HCT116 (cell line): ENCODE results near the gene TMEM156. TPM values are rescaled to one million over a fixed set of nuclear protein-coding genes. Genes with fewer than 3 reads are reported as not detected.

ENCODE experiments used
- ATAC-seq: fragments of 200-7000 bp; cut with Tn5 transposase; 2 replicates; pipeline ENCODE4 v1.9.1; 2020; ENCODE audit warnings: mild to moderate bottlenecking, moderate library complexity
- BruUV-seq: library from RNA; stranded (reverse); fragments of 400-500 nt; replicated peaks from 2 replicates; lab custom pipeline; 2021; lab: Mats Ljungman, UMichigan
- CTCF ChIA-PET: fragments of 300-600 bp; sonication (Branson Sonifier 250); formaldehyde crosslinking; loops from one replicate; lab custom pipeline; 2021; ENCODE audit warnings: antibody characterized with exemption; lab: Charles Lee
- POLR2A ChIA-PET: fragments of 300-600, 350-600 bp; sonication (Branson Sonifier 250); formaldehyde crosslinking; loops from one replicate; lab custom pipeline; 2021; ENCODE audit warnings: antibody characterized with exemption; lab: Charles Lee
- RAD21 ChIA-PET, 2 experiments: fragments of 300-600 bp; sonication (Branson Sonifier 250); formaldehyde crosslinking; loops; one replicate each; lab custom pipeline; 2023; ENCODE audit warnings: low total read pairs in 2 of 2; ENCODE audit not compliant: uncharacterized antibody in 2 of 2, unreplicated experiment in 2 of 2, low non-redundant PET in 1 of 2; lab: Charles Lee
- DNase-seq: peaks from one replicate; pipeline ENCODE4 v3.0.0-alpha.2; 2010; ENCODE audit warnings: low read depth, low spot score
- H2AFZ ChIP-seq: fragments of 200-600 bp; shearing (Covaris generic), sonication (generic); 2 replicates; pipeline ENCODE4 v1.6.1; 2017; ENCODE audit warnings: low read depth, mixed run types, mixed read lengths, antibody characterized with exemption, low read length; ENCODE audit not compliant: poor library complexity, severe bottlenecking
- H3K27ac ChIP-seq: 2 replicates; pipeline ENCODE4 v1.5.1; 2012; ENCODE audit warnings: low read depth, low read length
- H3K27me3 ChIP-seq: fragments of 200-600 bp; sonication (generic); 2 replicates; pipeline ENCODE4 v1.6.1; 2016; ENCODE audit warnings: mixed run types, low read length, mixed read lengths; ENCODE audit not compliant: insufficient read depth
- H3K36me3 ChIP-seq, 2 experiments: fragments of 200-500 bp in 1 of 2; fragments of 200-600 bp in 1 of 2; sonication (Bioruptor generic) in 1 of 2; sonication (generic) in 1 of 2; 2 replicates each; pipeline versions ENCODE4 v1.5.1 to v1.6.1; 2014 to 2016; ENCODE audit warnings: low read length in 2 of 2, inconsistent platforms in 1 of 2, mixed read lengths in 1 of 2, mixed run types in 1 of 2; ENCODE audit not compliant: insufficient read depth in 2 of 2, control insufficient read depth in 1 of 2
- H3K4me1 ChIP-seq, 2 experiments: fragments of 200-600 bp in 1 of 2; sonication (generic) in 1 of 2; 2 replicates each; pipeline versions ENCODE4 v1.5.1 to v1.6.1; 2012 to 2017; ENCODE audit warnings: low read length in 2 of 2, inconsistent platforms in 1 of 2, mild to moderate bottlenecking in 1 of 2, mixed read lengths in 1 of 2, mixed run types in 1 of 2, moderate library complexity in 1 of 2; ENCODE audit not compliant: insufficient read depth in 2 of 2, control insufficient read depth in 1 of 2
- H3K4me2 ChIP-seq: fragments of 200-600 bp; sonication (generic); 2 replicates; pipeline ENCODE4 v1.6.1; 2017; ENCODE audit warnings: mixed run types, low read length, mixed read lengths
- H3K4me3 ChIP-seq, 2 experiments: fragments of 200-600 bp in 1 of 2; sonication (generic) in 1 of 2; replicated peaks in 1 of 2; 2 replicates each; pipeline ENCODE4 v1.5.1; 2011 to 2016; ENCODE audit warnings: low read length in 2 of 2, control low read depth in 1 of 2, low read depth in 1 of 2, mild to moderate bottlenecking in 1 of 2, mixed read lengths in 1 of 2, mixed run types in 1 of 2
- H3K79me2 ChIP-seq: fragments of 200-600 bp; sonication (generic); 2 replicates; pipeline ENCODE4 v1.6.1; 2017; ENCODE audit warnings: mild to moderate bottlenecking, mixed run types, low read length, moderate library complexity, mixed read lengths; ENCODE audit not compliant: insufficient read depth
- H3K9ac ChIP-seq: fragments of 200-600 bp; sonication (generic); 2 replicates; pipeline ENCODE4 v1.6.1; 2016; ENCODE audit warnings: low read length, mixed read lengths
- H3K9me2 ChIP-seq: fragments of 200-600 bp; sonication (generic), shearing (Covaris generic); 2 replicates; pipeline ENCODE4 v1.6.1; 2017; ENCODE audit warnings: mixed run types, mild to moderate bottlenecking, moderate library complexity; ENCODE audit not compliant: insufficient read depth
- H3K9me3 ChIP-seq, 2 experiments: fragments of 200-500 bp in 1 of 2; fragments of 200-600 bp in 1 of 2; sonication (Bioruptor generic) in 1 of 2; sonication (generic) in 1 of 2; 2 replicates each; pipeline ENCODE4 v1.6.1; 2014 to 2017; ENCODE audit warnings: low read length in 2 of 2, mixed read lengths in 2 of 2, inconsistent platforms in 1 of 2, low read depth in 1 of 2, mild to moderate bottlenecking in 1 of 2, mixed run types in 1 of 2, moderate library complexity in 1 of 2; ENCODE audit not compliant: control insufficient read depth in 1 of 2, insufficient read depth in 1 of 2
- H4K20me1 ChIP-seq: fragments of 200-600 bp; sonication (generic), shearing (Covaris generic); 2 replicates; pipeline ENCODE4 v1.6.1; 2017; ENCODE audit warnings: mixed run types, mild to moderate bottlenecking, moderate library complexity; ENCODE audit not compliant: insufficient read depth
- CBX3 ChIP-seq: IDR thresholded peaks from 2 replicates; pipeline ENCODE4 v1.6.1; 2012; ENCODE audit warnings: low read depth
- CEBPB ChIP-seq: IDR thresholded peaks from 2 replicates; pipeline ENCODE4 v1.6.1; 2012; ENCODE audit warnings: low read depth
- EGR1 ChIP-seq: IDR thresholded peaks from 2 replicates; pipeline ENCODE4 v1.6.1; 2012; ENCODE audit warnings: low read depth
- ELF1 ChIP-seq: IDR thresholded peaks from 2 replicates; pipeline ENCODE4 v1.6.1; 2012; ENCODE audit warnings: low read depth, borderline replicate concordance
- EZH2phosphoT487 ChIP-seq: fragments of 200-600 bp; IDR thresholded peaks from 2 replicates; pipeline ENCODE4 v1.6.1; 2018; ENCODE audit warnings: antibody characterized with exemption, borderline replicate concordance
- JUND ChIP-seq: IDR thresholded peaks from 2 replicates; pipeline ENCODE4 v1.6.1; 2012
- POLR2A ChIP-seq: IDR thresholded peaks from 2 replicates; pipeline ENCODE4 v1.7.0; 2011; ENCODE audit warnings: borderline replicate concordance; ENCODE audit not compliant: insufficient read depth, insufficient read length; ENCODE audit errors: extremely low read depth
- POLR2AphosphoS5 ChIP-seq: IDR thresholded peaks from 2 replicates; pipeline ENCODE4 v1.6.1; 2011; ENCODE audit warnings: mild to moderate bottlenecking, low read depth, low read length, moderate library complexity
- RAD21 ChIP-seq: IDR thresholded peaks from 2 replicates; pipeline ENCODE4 v1.6.1; 2012; ENCODE audit warnings: low read depth, mild to moderate bottlenecking
- TCF7L2 ChIP-seq: IDR thresholded peaks from 2 replicates; pipeline ENCODE4 v1.7.0; 2011; ENCODE audit warnings: borderline replicate concordance, inconsistent platforms; ENCODE audit not compliant: insufficient read depth, insufficient read length; ENCODE audit errors: extremely low read depth
- YY1 ChIP-seq: IDR thresholded peaks from 2 replicates; pipeline ENCODE4 v1.6.1; 2011; ENCODE audit warnings: low read length, low read depth, moderate library complexity, mild to moderate bottlenecking; ENCODE audit not compliant: insufficient replicate concordance; ENCODE audit errors: extremely low read depth
- intact Hi-C: fragments of 100-400 bp; cut with micrococcal nuclease; formaldehyde crosslinking; loops from 2 replicates; pipeline ENCODE4 v1.10.0; 2022
- total RNA-seq: library from RNA; stranded (reverse); gene quantifications from one replicate; pipeline ENCODE4 v1.2.1, GENCODE V29; 2021; ENCODE audit not compliant: unreplicated experiment
- TF ChIP-seq, protein P1 (sequence below): IDR thresholded peaks from 2 replicates; pipeline ENCODE4 v1.6.1; 2012; ENCODE audit warnings: low read depth
- TF ChIP-seq, protein P2 (sequence below), 3 experiments: fragments of 200-600 bp in 1 of 3; sonication (generic) in 1 of 3; IDR thresholded peaks in 2 of 3; conservative IDR thresholded peaks in 1 of 3; 2 replicates each; pipeline ENCODE4 v1.5.1; 2012 to 2017; ENCODE audit warnings: low read depth in 2 of 3, low read length in 2 of 3, antibody characterized with exemption in 1 of 3, borderline replicate concordance in 1 of 3, control low read depth in 1 of 3, mild to moderate bottlenecking in 1 of 3, mixed read lengths in 1 of 3, mixed run types in 1 of 3, moderate library complexity in 1 of 3; ENCODE audit not compliant: insufficient read depth in 1 of 3
- TF ChIP-seq, protein P3 (sequence below): IDR thresholded peaks from 2 replicates; pipeline ENCODE4 v1.6.1; 2012
- TF ChIP-seq, protein P4 (sequence below): IDR thresholded peaks from 2 replicates; pipeline ENCODE4 v1.6.1; 2011; ENCODE audit warnings: mild to moderate bottlenecking, low read length, moderate library complexity; ENCODE audit not compliant: insufficient replicate concordance; ENCODE audit errors: extremely low read depth

TMEM156 gene
- total RNA-seq, 1 experiment from 2014 or later = 0.22 TPM

DNA sequence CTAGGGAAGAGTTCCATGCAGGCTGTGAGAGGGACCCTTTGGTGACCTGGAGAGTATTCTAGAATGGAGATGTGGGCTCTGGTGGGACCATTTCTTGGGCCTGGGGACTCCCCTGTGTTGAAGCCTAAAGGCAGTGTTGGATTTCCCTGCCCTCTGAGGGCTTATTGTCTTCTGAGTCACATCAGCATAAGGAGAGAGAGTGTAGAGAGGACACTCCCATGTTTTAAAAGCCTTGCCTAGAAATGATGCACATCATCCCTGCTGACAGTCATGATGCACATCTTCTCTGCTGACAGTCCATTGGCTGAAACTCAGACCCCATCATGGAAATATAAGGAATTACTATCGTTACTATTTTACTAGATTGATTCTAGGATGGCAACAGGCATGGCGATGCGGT, 112.7 kb downstream of the TMEM156 start:
- Histone ChIP-seq H4K20me1 (no peaks in the 10 kb centered on the region), H3K27ac (no peak overlapping the region), H3K36me3 (peaks cover 7 to 9% of the 10 kb centered on the region in 2 experiments; a peak in 2 of 4 replicates), H3K9me3 (no peaks in the 10 kb centered on the region), H3K9me2 (no peaks in the 10 kb centered on the region), H3K4me3 (no peak overlapping the region), H3K9ac (no peak overlapping the region), H2AFZ (no peak overlapping the region), H3K4me1 (no peaks in the 10 kb centered on the region), H3K4me2 (no peak overlapping the region), H3K79me2 (no peaks in the 10 kb centered on the region), H3K27me3 (no peaks in the 10 kb centered on the region)
- DNase-seq (no peak), ATAC-seq (no peak)
- BruUV-seq = no TSS peak
- intact Hi-C loops = no loop called here
- ChIA-PET POLR2A (no interaction called here), RAD21 (no interaction called here), CTCF (no interaction called here)
- TF ChIP-seq POLR2AphosphoS5 (no peak), CEBPB (no peak), EGR1 (no peak), RAD21 (no peak), EZH2phosphoT487 (no peak), YY1 (no peak), POLR2A (no peak), ELF1 (no peak), JUND (no peak), TCF7L2 (no peak), CBX3 (no peak)
- TF ChIP-seq, protein P1, sequence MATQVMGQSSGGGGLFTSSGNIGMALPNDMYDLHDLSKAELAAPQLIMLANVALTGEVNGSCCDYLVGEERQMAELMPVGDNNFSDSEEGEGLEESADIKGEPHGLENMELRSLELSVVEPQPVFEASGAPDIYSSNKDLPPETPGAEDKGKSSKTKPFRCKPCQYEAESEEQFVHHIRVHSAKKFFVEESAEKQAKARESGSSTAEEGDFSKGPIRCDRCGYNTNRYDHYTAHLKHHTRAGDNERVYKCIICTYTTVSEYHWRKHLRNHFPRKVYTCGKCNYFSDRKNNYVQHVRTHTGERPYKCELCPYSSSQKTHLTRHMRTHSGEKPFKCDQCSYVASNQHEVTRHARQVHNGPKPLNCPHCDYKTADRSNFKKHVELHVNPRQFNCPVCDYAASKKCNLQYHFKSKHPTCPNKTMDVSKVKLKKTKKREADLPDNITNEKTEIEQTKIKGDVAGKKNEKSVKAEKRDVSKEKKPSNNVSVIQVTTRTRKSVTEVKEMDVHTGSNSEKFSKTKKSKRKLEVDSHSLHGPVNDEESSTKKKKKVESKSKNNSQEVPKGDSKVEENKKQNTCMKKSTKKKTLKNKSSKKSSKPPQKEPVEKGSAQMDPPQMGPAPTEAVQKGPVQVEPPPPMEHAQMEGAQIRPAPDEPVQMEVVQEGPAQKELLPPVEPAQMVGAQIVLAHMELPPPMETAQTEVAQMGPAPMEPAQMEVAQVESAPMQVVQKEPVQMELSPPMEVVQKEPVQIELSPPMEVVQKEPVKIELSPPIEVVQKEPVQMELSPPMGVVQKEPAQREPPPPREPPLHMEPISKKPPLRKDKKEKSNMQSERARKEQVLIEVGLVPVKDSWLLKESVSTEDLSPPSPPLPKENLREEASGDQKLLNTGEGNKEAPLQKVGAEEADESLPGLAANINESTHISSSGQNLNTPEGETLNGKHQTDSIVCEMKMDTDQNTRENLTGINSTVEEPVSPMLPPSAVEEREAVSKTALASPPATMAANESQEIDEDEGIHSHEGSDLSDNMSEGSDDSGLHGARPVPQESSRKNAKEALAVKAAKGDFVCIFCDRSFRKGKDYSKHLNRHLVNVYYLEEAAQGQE = no peak
- TF ChIP-seq, protein P2, sequence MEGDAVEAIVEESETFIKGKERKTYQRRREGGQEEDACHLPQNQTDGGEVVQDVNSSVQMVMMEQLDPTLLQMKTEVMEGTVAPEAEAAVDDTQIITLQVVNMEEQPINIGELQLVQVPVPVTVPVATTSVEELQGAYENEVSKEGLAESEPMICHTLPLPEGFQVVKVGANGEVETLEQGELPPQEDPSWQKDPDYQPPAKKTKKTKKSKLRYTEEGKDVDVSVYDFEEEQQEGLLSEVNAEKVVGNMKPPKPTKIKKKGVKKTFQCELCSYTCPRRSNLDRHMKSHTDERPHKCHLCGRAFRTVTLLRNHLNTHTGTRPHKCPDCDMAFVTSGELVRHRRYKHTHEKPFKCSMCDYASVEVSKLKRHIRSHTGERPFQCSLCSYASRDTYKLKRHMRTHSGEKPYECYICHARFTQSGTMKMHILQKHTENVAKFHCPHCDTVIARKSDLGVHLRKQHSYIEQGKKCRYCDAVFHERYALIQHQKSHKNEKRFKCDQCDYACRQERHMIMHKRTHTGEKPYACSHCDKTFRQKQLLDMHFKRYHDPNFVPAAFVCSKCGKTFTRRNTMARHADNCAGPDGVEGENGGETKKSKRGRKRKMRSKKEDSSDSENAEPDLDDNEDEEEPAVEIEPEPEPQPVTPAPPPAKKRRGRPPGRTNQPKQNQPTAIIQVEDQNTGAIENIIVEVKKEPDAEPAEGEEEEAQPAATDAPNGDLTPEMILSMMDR (IDR thresholded peaks at IDR 0.05 in 2 of 3, conservative IDR thresholded peaks at IDR 0.05 in 1 of 3; ENCODE audit: borderline replicate concordance in 1 of 3, insufficient read depth in 1 of 3, low read depth in 2 of 3, low read length in 2 of 3) = no peak
- TF ChIP-seq, protein P3, sequence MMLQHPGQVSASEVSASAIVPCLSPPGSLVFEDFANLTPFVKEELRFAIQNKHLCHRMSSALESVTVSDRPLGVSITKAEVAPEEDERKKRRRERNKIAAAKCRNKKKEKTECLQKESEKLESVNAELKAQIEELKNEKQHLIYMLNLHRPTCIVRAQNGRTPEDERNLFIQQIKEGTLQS = no peak
- TF ChIP-seq, protein P4, sequence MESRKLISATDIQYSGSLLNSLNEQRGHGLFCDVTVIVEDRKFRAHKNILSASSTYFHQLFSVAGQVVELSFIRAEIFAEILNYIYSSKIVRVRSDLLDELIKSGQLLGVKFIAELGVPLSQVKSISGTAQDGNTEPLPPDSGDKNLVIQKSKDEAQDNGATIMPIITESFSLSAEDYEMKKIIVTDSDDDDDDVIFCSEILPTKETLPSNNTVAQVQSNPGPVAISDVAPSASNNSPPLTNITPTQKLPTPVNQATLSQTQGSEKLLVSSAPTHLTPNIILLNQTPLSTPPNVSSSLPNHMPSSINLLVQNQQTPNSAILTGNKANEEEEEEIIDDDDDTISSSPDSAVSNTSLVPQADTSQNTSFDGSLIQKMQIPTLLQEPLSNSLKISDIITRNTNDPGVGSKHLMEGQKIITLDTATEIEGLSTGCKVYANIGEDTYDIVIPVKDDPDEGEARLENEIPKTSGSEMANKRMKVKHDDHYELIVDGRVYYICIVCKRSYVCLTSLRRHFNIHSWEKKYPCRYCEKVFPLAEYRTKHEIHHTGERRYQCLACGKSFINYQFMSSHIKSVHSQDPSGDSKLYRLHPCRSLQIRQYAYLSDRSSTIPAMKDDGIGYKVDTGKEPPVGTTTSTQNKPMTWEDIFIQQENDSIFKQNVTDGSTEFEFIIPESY = no peak
